ENCODE measurements around the gene NEK8.
"Not testable (repeated sequence)": the region's sequence is repeated elsewhere in the genome, so short reads cannot be mapped to it uniquely, and the experiment has no call there.

The NEK8 gene

DNA sequence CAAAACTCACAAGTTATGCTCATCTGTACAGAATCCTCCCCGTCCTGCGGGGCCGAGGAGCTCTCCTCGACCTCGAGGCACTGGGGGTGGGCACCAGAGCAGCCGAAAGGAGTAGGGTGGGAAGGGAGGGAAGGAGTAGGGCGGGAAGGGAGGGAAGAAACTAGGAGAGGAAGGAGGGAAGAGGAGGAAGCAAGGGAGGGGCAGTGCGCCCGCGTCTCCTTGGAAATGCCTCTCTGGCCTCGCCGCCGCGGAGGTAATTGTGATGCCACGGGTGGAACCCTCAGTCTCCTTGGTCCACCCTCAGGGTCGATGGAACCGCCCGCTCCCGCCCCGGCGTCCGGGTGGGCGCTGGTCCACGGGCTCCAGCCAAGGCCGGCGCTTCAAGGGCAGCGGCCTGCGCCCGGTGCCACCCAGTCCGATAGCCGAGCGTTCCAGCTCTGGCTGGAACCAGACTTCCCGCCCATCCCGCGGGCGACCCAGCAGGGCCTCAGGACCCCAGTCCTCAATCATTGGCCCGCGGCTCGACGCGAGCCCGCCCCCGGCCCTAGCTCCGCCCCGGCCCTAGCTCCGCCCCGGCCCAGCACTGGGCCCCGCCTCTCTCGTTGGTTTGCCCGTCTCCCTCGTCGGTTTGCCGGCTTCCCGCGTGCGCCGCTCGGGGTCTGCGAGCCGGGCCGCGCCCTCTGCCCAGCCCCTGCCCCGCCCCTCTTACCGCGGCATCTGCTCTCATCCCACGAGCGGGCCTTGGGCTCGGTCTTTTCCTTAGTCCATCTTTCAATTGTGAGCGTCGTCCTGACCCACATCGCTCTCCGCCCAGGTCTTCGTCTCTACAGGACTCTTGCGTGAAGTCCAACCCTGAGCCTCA lies 17.5 kb upstream of the NEK8 start:
- peak; percentile 84 for DNase-seq

DNA sequence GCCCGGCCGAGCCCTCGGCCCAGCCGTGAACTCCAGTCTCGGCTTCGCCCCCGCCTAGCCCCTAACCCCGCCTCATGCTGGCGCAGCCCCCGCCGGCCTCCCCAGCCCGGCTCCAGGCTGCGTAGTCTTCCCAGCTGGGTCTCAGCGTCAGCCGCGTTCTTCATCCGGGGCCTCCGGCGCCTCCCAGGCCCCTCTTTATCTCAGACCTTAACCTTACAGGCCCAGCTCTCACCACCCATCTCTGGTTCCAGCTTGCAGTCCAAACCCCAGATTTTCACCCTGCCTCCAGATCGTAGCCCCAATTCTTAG lies 16.9 kb upstream of the NEK8 start, which contains the start of gene PROCA1:
Gene PROCA1 (minus strand): TSS at position 166 of the 309 bp plus-strand sequence. CDS start 228 bp downstream, outside the sequence.
- DNase-seq: no peak

DNA sequence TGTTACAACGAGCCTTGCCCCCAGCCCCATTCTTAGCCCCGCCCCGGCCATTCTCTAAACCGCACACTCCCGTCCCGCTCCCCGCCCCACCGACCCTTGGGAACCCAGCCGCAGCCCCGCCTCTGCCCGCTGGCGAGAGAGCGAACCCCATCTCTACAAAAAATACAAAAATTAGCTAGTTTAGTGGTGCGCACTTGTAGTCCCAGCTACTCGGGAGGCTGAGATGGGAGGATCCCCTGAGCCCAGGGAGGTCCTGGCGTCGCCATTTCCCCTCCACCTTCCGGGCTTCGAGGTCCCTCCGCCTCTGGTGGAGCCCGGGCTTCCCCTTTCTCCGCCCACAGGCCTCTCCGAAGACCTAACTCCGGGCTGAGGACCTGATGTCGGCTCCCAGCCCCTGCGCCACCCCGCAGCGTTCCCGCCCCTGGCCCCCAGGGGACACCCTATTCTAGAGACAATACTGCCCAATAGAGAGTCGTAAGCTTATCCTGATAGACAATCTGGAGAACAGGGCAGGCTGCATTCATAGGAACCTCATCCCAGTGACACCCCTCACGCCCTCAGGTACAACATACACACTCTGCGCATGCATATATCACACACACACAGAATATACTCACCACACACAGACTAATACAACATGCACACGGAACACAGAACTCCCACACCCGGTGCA lies 16.4 kb upstream of the NEK8 start:
- DNase-seq: no peak

DNA sequence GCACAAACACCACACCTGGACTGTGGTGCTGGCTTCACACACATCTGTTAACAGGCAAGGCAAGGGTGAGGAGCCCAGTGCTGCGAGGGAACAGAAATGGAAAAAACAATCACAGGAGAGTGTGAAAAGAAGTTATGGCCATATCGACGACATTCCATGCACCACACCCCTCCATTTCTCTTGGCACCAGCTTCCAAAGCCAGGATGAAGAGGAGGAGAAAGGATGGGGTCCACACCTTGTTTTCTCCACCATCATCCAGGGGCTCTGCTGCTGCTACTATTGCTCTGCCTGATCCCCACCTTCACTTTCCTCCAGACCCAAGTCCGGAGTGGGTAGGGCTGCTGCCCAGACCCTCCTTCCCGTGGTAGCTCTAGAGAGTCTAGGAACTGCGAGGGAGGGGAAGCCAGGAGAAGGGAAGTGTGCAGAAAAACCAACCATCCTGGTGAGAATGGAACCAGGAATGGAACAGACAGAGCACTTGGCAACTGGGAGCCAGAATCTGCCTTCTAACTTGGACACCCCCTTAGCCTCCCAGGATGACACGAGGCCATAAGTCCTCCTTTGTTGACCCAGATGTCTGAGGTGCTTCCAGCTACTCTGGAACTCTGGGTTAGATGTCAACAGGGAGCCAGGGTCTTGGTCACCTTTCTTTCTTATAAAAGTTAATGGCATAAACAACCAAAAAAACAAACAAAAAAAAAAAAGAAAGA lies 15.7 kb upstream of the NEK8 start:
- no peak for DNase-seq

DNA sequence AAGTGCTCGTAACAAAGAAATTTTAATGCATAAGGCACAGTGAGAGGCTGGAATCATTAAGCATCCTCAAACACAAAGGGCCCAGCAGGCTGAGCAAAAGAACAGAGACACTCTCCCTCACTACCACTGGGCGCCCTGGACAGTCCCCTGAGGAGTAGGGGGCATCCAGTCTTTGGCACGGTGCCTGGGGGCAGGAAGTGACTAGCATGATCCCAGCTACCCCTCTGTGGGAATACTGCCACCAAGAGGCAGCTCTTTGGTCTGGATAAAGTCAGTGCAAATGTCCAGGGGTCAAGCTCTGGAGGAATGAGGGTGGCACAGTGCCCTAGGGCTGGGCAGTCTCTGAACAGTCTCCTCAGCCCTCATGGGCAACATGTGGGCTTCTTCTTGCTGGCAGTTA lies 14.3 kb upstream of the NEK8 start:
- DNase-seq: no peak

DNA sequence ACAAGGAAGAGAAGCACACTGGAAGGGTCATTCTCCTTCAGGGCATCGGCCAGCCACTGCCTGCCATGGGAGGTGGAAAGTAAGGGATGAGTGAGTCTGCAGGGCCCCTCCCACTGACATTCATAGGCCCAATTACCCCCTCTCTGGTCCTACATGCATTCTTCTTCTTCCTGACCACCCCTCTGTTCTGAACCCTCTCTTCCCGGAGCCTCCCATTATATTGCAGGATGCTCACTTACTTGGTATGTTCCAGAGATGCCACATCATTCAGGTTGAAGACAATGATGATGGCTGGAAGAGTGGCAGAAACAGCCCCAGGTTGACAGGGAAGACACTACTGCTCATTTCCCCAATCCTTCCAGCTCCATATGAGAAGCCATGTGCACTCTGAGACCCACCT lies 13.4 kb upstream of the NEK8 start:
- no peak for DNase-seq

DNA sequence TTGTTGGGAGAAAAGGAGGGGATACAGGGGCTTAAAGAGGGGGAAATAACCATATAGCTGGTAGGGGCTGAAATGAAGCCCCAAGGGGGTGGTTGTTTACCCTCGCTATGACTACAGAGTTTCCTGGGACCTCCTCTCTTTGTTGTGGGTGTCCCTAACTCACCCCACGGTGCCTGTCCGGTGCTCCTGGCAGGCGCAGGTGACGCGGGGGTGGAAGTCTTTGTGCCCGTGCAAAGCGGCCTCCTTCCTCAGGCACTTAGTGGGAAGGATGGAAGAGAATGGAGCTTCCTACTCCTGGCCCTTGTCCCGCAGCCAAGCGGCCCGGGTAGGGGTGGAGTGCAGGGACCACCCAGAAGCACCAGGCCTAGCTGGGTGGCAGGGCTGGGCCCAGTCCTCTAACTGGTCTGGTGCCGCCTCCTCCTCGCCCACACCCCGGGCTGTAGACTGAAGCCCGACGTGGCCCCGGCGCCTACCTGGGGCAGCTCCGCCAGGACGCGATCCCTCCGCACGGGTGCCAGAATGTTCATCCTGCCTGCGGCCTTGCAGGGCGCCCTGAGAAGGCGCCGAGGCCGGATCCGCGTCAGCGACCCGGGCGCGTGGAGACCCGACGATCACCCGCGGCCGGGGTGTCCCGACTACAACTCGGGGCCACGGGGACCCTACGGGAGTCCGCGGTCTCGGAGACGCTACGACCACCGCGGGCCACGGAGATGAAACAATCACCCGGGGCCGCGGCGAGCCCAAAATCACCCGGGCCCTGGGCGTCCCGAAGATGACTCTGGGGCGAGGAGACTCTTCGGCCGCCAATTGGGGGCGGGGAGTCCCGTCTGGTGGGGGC lies 11.6 kb upstream of the NEK8 start:
- DNase-seq: no peak

DNA sequence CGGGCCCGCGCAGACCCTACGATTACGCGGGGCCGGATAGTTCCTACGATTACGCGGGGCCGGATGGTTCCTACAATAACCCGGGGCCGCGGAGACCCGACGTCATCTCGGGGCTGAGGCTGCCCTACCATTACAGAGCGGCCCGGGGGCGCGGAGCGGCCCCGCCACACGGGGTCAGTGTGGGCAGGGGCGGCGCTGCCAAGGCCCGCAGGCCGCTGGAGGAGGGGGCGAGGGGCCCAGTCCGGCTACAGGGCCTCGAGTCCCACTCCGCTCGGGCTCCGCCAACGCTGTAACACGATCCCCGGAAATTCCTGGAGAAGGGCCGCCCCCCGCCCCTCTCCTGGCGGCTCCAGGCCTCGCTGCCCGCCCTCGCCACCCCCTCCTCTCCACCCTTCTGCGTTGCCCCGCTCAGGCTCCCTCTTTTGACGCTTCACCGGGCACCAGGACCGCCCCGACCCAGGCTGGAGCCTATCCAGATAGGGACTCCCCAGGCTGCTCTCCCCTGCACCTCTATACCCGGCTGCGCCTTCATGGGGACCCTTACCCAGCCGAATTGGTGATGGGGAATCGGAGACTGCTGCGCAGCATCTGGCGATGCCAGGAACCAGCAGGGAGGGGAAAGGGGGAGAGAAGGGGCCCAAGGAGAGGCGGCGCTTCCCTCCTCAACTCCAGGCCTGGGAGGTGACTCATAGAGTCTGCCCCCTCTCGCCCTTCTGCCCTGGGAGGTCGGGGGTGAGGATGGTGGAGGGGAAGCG lies 10.8 kb upstream of the NEK8 start, which contains the start of gene RAB34:
Gene RAB34 (minus strand): TSS at position 291 of the 755 bp plus-strand sequence. CDS start 602 bp downstream, outside the sequence.
- no peak for DNase-seq

DNA sequence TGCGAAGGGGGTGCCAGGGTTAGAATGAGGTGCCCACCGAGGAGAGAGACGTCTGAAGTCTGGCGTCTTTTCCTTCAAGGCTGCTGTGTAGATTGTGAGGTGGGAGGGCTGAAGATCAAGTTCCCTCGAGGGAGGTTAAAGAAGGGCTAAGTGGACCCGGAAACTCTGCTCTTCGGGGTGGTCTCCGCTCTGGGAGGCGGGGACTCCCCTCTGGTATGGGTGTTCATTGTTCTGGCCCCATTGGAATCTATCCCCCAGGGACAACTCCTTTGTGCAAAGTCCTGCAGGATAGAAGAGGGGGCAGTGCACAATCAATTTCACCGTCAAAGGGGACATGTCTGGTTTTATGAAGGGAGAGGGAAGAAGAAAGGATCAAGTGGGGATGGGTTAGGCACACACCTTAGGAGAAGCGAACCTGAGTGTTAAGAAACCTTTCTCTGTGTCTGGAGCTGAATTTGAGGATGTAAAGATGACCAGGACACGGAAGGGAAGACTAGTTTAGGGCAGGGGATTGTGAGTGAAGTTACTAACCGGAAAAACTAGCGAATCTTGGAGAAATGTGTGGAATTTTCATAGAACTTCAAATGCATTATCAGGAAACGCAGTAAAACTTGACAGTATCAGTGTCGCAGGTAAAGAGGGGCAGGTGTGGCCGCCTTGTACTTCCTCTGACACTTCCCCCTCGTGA lies 10.1 kb upstream of the NEK8 start:
- DNase-seq: no peak

DNA sequence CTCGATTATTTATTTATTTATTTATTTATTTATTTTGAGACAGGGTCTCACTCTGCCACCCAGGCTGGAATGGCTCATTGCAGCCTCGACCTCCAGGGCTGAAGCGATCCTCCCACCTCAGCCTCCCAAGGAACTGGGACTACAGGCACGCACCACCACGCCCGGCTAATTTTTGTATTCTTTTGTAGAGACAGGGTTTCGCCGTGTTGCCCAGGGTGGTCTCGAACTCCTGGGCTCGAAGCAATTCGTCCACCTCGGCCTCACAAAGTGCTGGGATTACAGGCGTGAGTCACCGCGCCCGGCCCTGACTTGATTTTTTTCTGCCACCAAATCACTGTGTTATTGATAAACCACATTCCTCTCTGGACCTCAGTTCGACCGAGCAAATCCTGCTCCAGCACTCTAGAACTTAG lies 9.6 kb upstream of the NEK8 start:
- no peak for DNase-seq

DNA sequence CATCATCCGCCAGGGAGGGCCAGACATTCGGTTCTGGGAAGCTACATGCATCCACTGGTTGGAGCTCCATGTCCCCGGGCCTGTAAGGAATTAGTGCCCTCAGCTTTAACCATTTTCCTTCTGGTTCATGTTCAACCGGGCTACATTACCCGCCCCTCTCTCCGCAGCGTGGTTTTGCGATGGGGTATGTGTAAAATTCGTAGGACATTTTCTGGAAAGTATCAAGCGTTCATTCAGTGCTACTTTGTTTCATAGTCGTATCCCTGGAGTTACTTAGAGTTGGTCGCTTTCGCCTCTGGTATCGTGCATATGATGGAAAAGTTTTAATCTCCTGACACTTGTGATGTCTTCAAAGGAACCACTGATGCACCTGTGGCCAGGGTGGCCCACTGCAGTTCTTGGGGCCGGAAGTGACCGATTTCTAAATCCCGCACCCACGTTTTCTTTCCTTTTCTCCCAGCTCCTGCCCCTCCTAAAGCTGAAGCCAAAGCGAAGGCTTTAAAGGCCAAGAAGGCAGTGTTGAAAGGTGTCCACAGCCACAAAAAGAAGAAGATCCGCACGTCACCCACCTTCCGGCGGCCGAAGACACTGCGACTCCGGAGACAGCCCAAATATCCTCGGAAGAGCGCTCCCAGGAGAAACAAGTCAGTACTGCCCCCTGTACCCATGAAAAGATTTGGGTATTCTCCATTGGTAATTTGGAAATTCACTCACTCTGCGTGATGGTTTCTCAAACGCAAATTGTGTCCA lies 8.2 kb upstream of the NEK8 start:
- DNase-seq: peak; percentile 67

DNA sequence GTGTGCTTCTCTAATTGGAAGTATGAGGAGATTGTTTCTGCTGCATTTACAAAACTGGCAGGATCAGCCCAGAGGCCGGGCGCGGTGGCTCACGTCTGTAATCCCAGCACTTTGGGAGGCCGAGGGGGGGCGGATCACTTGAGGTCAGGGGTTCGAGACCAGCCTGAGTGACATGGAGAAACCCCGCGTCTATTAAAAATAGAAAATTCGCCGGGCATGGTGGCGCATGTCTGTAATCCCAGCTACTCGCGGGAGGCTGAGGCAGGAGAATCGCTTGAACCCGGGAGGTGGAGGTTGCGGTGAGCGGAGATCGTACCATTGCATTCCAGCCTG lies 7.6 kb upstream of the NEK8 start:
- not testable (repeated sequence) for DNase-seq

DNA sequence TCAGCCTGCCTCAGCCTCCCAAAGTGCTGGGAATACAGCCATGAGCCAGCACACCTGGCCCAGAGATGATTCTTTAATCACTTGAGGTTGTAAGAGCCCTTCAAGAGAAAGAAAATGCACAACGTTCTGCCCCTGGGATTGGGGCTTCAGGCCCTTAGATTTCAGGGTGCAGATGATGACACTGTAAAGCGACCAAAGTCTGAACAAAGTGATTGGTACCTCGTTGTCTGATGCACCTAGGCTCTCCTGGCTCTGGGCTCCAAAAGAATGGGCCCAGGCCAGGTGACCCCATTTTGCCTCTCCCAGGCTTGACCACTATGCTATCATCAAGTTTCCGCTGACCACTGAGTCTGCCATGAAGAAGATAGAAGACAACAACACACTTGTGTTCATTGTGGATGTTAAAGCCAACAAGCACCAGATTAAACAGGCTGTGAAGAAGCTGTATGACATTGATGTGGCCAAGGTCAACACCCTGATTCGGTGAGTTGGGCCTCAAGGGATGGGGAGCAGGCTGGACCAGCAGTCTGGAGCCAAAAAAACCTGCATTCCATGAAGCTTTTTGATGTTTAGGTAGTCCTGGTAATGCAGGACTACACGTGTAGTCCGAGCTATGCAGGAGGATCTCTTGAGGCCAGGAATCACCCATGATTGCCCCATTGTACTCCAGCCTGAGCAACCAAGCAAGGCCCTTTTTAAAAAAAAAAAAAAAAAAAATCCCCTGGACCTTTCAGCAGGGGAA lies 6.0 kb upstream of the NEK8 start:
- DNase-seq: no peak

DNA sequence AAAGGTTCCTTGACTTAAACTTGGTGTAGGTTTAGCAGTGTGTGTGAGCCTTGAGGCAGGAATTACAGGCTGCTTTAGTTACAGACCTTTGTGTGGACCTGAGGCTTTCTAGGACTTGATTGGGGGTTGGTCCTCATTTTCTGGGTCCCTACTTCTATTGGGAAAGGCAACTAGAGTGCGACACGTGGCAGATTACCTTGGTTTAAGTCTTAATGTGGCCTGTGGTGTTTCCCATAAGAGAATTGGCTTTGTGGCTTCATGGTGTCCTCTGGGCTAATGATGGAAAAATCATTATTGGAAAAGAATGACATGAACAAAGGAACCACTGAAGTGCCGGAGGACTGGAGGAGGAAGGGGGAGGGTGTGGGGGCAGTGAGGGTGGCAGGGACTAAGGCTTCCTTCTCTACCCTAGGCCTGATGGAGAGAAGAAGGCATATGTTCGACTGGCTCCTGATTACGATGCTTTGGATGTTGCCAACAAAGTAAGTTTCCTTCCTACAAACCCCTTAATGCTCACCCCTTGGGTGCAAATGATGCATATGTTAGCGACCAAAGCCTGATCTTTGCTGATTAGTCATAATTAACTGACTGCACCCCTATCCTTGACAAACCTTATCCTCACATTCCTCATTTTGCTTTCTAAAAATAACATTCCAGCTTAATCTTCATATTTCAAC lies 5.3 kb upstream of the NEK8 start:
- DNase-seq: no peak

DNA sequence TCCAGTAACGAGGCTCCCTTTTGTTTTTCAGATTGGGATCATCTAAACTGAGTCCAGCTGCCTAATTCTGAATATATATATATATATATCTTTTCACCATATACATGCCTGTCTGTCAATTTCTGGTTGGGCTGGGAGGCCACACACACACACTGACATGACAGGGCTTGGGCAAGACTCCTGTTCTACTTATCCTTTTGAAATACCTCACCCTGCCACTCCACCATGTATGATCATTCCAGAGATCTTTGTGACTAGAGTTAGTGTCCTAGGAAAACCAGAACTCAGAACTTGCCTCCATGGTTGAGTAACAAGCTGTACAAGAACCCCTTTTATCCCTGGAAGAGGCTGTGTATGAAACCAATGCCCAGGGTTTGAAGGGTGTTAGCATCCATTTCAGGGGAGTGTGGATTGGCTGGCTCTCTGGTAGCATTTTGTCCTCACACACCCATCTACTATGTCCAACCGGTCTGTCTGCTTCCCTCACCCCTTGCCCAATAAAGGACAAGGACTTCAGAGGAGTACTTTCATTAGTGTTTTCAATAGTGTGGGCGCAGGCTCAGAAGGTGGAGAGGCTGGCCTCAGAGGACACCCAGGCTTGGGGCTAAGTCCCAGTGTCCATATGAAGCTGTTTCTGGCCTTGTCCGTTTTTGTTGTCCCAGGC lies 4.6 kb upstream of the NEK8 start:
- DNase-seq: not testable (repeated sequence)

DNA sequence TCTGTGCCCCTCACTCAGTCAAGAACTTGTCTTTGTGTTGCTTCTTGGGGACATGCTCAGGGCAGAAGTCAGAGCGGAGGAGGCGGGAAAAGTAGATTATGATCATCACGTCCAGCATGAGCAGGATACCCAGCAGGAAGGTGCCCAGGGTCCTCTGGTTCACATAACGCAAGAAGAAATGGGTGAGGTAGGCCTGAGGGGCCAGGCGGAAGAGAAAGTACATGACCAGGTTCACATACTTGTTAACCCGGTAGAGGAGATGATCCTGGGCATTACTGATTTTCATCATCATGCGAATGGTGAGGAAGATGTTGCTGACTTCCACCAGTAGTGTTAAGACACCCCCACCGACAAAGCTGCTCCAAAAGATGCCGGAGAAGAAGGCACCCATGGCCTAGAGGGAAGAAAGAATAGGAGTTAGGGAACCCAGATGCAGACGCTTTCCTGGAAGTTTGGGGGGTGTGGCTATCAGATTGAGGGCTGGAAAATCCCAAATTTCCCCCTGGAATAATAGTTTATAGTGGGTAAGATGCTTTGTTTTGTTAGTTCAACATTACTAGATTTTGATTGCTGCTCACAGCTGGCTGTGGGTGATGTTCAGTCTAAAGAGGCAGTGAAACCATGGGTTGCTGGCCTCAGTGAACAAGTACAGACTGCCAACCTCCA lies 4.0 kb upstream of the NEK8 start:
- DNase-seq: no peak

DNA sequence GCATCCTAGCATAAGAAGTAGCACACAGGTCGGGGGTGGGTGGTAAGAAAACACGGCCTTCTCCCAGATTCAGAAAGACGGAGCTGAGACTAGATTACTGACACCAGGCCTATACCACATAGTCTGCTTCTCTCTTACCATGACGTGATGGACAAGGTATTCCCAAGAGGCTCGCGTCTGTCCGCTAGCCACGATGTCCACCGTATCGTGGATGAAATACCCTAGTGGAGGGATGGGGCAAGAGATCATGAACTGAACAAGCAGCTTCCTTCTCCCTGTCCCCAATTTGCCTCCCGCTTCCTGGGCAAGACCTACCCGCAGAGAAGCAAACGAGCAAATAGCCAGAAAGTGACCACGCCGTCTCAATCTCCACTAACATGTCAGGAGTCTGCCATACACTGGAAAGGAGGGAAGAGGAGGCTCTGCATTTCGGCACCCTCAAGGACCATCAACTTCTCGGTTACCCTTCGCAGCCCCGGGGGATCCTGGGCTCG lies 3.4 kb upstream of the NEK8 start:
- no peak for DNase-seq

DNA sequence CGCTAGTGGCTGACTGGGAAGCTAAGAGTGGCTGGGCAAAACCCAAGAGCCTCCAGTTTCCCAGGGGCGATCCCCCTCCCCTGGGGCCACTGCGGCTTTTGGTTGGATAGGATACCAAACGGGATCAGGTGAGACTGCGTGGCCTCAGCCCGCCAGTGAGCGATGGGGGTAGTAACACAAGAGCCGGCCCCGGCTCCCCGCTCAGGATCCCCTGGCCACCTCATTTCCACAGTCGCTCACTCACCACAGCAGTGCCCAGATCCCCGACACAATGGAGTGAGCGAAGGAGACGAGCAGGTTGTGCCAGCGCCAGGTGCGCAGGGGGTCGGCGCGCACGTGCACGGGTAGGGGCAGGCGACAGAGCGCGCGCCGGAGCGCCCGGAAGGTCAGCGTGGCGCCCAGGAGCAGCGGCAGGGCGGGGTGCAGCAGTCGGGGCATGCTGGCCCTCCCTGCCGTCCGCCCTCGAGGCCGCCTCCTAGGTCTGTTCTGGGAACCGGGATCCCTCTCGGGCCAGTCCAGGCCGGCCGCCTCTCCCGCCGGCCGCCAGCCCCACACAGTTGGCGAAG lies 2.8 kb upstream of the NEK8 start:
- peak; percentile 75 for DNase-seq

All from COR-L47 (cell line).